Measurements from ENCODE around the gene MAPK10. TPM values are rescaled to one million over a fixed set of nuclear protein-coding genes. Genes with fewer than 3 reads are reported as not detected.

Gene MAPK10
- total and polyA plus RNA-seq, 10 of the 15 experiments (the other 5 are each of a cell fraction or from before 2014, with no cell fraction given) = 1.1 to 4.2 (median 2.4) TPM

DNA sequence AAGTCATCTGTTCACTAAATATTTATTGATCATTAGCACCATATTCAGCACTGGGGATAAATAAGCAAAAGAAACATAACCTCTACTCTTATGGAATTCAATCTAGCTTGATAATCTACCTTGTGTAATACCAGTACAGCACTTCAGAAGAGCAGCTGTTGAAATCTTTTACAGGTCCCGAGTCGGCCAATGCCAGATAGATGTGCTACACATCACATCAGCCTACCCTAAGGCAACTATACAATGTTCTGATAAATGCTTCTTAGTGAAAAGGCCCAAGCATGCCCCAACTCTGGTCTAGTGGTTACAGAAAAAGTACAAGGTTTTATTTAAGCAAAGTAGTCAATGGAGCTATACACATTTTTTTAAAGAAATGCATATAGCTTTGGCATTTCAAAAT, 68.7 kb downstream of the MAPK10 start:
- ATAC-seq (no peak), DNase-seq (ENCODE audit: low read depth, low spot score) (no peak), FAIRE-seq (no peak)
- in situ Hi-C loops (cut with MboI) = no loop called here
- Histone ChIP-seq H3K36me3 (ENCODE audit: control insufficient read depth in 2 of 2, insufficient read depth in 2 of 2, low read length in 1 of 2) (no peaks in the 10 kb centered on the region), H3K79me2 (ENCODE audit: control insufficient read depth, insufficient read depth, low read length) (no peaks in the 10 kb centered on the region), H2AFZ (ENCODE audit: control insufficient read depth, low read depth, low read length) (no peak overlapping the region), H3K9me3 (replicated peaks; ENCODE audit: control insufficient read depth, insufficient read depth, low read length) (no peaks in the 10 kb centered on the region), H4K20me1 (ENCODE audit: control insufficient read depth, insufficient read depth) (no peaks in the 10 kb centered on the region), H3K4me2 (ENCODE audit: control insufficient read depth, insufficient read depth) (no peak overlapping the region), H3K27ac (ENCODE audit: control insufficient read depth, insufficient read depth) (no peak overlapping the region), H3K4me3 (no peak overlapping the region), H3K4me1 (ENCODE audit: control insufficient read depth, insufficient read depth, low read length) (no peaks in the 10 kb centered on the region), H3K9ac (ENCODE audit: control insufficient read depth, insufficient read depth, low read length) (no peak overlapping the region), H3K27me3 (replicated peaks in 1 of 2; ENCODE audit: control insufficient read depth in 2 of 2, insufficient read depth in 2 of 2, low read length in 1 of 2) (no peaks in the 10 kb centered on the region; a peak in 1 of 4 replicates)
- ChIA-PET CTCF (no interaction called here), POLR2A (no interaction called here), RAD21 (ENCODE audit: unreplicated experiment) (no interaction called here), SMC1A (ENCODE audit: uncharacterized antibody, unreplicated experiment) (no interaction called here)
- TF ChIP-seq STAT3 (IDR thresholded peaks at IDR 0.05; ENCODE audit: low read depth, low read length) (no peak), ZNF274 (IDR thresholded peaks at IDR 0.05; ENCODE audit: insufficient read depth, insufficient read length) (no peak), IRF4 (IDR thresholded peaks at IDR 0.05; ENCODE audit: low read depth, low read length) (no peak), POLR2AphosphoS2 (IDR thresholded peaks at IDR 0.05; ENCODE audit: low read depth, low read length) (no peak), ELK1 (IDR thresholded peaks at IDR 0.05; ENCODE audit: low read depth, low read length) (no peak), ETV6 (conservative IDR thresholded peaks at IDR 0.05 in 1 of 2, IDR thresholded peaks at IDR 0.05 in 1 of 2; ENCODE audit: borderline replicate concordance in 1 of 2, low read depth in 1 of 2) (no peak), REST (IDR thresholded peaks at IDR 0.05; ENCODE audit: low read depth, low read length) (no peak)
- 0% methylated on average over 2 of the region's 2 CpGs for WGBS (ENCODE audit: insufficient coverage, insufficient replicate concordance, low lambda C conversion rate, missing lambda C conversion rate)
- no TSS peak for BruUV-seq (replicated peaks)
- intact Hi-C loops (cut with micrococcal nuclease; ENCODE audit: unreplicated experiment) = no loop called here

Data from GM12878 (cell line).